Tibial artery (tissue), 4 donors: ENCODE measurements around the gene TGFBR3.

Experiments
- DNase-seq, 2 donors: peaks; one replicate each; pipeline ENCODE4 v3.0.0-alpha.2; 2019
- H3K27ac ChIP-seq, 2 donors: fragments of 200-600 bp; sonication (generic) in 1 of 2; 1 replicate in 1 of 2; 2 replicates in 1 of 2; pipeline ENCODE4 v1.5.1; 2018 to 2019; ENCODE audit warnings: mild to moderate bottlenecking in 1 of 2
- H3K27me3 ChIP-seq, 2 donors: fragments of 200-600 bp; sonication (generic) in 1 of 2; one replicate each; pipeline versions ENCODE4 v1.5.1 to v1.6.0; 2016 to 2019
- H3K36me3 ChIP-seq, 3 donors: fragments of 200-600 bp; sonication (generic) in 2 of 3; one replicate each; pipeline ENCODE4 v1.5.1; 2016 to 2019; ENCODE audit warnings: mild to moderate bottlenecking in 2 of 3
- H3K4me1 ChIP-seq, 4 donors: fragments of 200-600 bp; sonication (generic) in 2 of 4; 1 replicate in 3 of 4; 2 replicates in 1 of 4; pipeline ENCODE4 v1.5.1; 2016 to 2019
- H3K4me3 ChIP-seq, 2 donors: fragments of 200-600 bp; sonication (generic) in 1 of 2; 1 replicate in 1 of 2; 2 replicates in 1 of 2; pipeline ENCODE4 v1.5.1; 2018 to 2019; ENCODE audit warnings: mild to moderate bottlenecking in 2 of 2
- H3K9me3 ChIP-seq, 3 donors: fragments of 200-600 bp; sonication (generic) in 1 of 3; one replicate each; pipeline ENCODE4 v1.5.1; 2016 to 2019
- intact Hi-C: fragments of 100-400 bp; cut with DNase I; formaldehyde crosslinking; loops from one replicate; pipeline ENCODE4 v1.15.0; 2023; ENCODE audit warnings: low total_unique reads
- TF ChIP-seq, protein P1 (sequence below), 2 experiments: fragments of 200-600 bp in 1 of 2; fragments of 450-650 bp in 1 of 2; IDR thresholded peaks; one replicate each; pipeline ENCODE4 v1.5.1; 2017 to 2019; ENCODE audit warnings: antibody characterized with exemption in 2 of 2, mild to moderate bottlenecking in 1 of 2, moderate library complexity in 1 of 2

TGFBR3 gene

DNA sequence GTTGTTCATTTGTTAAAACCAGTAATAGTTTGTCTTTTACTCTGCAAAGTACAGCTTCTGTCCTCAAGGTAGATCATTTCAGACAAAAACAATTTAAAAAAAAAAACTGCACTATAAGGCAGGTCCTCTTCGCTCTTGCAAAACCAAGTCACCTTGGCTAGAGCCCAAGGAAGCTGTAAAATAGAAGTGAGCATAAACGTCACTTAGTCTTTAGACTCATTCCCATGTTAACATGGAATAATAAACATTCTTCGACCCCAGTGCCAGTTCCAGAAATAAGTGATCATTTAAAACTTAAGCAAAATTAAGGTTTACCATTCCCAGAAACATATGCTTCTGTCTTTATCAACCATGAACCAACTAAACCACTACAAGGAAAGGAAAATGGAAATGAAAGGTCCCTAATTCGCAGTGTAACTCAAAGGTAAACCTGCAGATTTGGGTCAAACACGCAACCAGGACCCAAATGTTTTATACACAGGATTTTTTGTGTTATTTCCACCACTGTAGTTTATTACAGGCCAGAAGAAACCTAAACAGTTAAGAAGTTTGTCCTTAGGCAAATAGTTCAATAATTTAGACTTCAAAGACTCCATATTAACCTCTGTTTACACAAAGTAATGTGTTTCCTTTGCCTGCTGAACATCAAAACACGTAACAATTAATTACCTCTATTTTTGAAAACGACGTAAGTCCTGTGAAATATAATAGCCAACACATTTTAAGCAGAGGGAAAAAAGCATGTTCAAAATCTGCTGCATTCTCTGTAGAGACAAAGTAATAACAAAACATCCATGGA lies 54.6 kb downstream of the TGFBR3 start:
- no peaks in the 10 kb centered on the region for H3K27me3 ChIP-seq
- no peaks in the 10 kb centered on the region for H3K36me3 ChIP-seq
- no peak overlapping the region for H3K4me3 ChIP-seq
- H3K4me1 ChIP-seq, result peaks cover 0 to 23% (median 10%) of the 10 kb centered on the region in 4 donors
- TF ChIP-seq, protein P1, sequence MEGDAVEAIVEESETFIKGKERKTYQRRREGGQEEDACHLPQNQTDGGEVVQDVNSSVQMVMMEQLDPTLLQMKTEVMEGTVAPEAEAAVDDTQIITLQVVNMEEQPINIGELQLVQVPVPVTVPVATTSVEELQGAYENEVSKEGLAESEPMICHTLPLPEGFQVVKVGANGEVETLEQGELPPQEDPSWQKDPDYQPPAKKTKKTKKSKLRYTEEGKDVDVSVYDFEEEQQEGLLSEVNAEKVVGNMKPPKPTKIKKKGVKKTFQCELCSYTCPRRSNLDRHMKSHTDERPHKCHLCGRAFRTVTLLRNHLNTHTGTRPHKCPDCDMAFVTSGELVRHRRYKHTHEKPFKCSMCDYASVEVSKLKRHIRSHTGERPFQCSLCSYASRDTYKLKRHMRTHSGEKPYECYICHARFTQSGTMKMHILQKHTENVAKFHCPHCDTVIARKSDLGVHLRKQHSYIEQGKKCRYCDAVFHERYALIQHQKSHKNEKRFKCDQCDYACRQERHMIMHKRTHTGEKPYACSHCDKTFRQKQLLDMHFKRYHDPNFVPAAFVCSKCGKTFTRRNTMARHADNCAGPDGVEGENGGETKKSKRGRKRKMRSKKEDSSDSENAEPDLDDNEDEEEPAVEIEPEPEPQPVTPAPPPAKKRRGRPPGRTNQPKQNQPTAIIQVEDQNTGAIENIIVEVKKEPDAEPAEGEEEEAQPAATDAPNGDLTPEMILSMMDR (IDR thresholded peaks at IDR 0.05), result no peak
- DNase-seq, result no peak
- H3K9me3 ChIP-seq, result no peaks in the 10 kb centered on the region
- intact Hi-C loops, result no loop called here
- no peak overlapping the region for H3K27ac ChIP-seq

DNA sequence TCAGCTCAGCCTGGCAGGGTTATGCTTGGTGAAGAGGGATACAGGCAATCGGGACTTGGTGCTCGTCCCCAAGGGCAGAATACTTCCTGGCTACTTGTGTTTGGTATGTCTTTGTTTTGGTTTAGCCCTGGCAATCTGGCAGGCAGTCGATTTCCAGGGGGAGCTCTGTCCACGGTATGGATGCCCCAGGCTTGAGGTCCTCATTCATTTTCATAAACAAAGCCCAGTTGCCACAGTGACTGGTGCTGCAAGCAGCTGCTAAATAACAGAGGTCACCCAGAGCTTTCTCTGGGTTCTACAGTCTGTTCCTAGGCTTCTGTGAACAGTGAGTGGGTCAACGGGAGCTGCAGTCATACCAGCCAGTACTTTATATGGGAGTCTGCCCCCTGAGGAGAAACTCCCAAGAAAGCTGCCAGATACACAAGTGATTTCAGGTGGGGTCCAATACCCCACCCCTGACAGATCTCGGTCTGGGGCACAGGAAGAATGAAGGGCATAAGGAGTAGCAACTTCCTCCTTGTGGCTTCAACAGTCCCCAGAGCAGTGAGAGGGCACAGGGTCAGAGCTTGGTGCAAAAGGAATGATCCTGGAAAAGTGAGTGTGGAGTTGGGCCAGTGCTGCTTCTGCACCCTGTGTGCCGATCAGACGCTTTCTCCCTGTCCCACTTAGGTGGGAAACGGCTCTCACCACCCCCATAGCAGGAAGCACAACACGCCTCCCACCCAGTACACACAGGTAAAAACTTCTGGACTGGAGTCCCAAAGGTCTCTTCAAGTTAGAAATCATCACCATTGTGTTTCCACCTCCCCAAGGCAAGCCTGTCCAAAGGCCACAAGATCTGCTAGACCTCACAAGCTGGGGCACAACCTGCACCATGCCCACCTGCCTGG lies 55.5 kb downstream of the TGFBR3 start:
- Histone ChIP-seq H3K36me3 (no peaks in the 10 kb centered on the region), H3K4me1 (peaks cover 0 to 23% (median 11%) of the 10 kb centered on the region in 4 donors), H3K9me3 (no peaks in the 10 kb centered on the region), H3K4me3 (no peak overlapping the region), H3K27ac (peak overlapping the region; percentile 23 to 26), H3K27me3 (no peaks in the 10 kb centered on the region)
- TF ChIP-seq, protein P1 (IDR thresholded peaks at IDR 0.05), result peak in 1 of 2 experiments; percentile 8
- intact Hi-C loops, result no loop called here
- DNase-seq, result peak; percentile 52 to 78

DNA sequence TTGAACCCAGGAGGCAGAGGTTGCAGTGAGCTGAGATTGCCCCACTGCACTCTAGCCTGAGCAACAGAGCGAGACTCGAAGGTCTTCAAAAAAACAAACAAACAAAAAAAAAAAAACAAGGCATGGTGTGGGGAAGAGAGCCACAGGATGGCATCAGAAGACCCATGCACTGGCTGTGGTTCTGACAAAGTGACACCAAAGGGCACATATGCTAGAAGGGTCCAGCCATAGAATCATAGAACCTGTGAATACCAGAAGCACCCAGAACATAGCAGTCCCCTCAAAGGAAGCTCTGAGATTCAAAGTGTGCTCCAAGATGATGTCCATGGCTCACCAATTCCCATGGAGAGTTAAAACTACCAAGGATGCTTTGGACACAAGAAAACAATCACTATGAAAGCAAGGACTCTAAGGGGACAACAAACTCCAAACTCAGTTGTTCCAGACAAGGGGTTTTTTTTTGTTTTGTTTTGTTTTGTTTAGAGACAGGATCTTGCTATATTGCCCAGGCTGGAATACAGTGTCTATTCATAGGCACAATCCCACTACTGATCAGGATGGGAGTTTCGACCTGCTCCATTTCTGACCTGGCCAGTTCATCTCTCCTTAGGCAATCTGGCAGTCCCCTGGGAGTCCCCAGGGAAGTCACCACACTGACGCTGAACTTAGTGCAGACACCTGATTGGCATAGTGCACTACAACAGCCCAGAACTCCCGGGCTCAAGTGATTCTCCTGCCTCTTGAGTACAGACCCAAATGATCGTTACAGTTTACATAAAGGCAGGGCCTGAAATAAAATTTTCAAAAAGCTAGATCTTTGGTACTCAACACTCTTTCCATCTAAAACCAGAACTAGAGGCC lies 56.4 kb downstream of the TGFBR3 start:
- TF ChIP-seq, protein P1 (IDR thresholded peaks at IDR 0.05), result no peak
- H3K27ac ChIP-seq, result peak overlapping the region; percentile 23 to 26

DNA sequence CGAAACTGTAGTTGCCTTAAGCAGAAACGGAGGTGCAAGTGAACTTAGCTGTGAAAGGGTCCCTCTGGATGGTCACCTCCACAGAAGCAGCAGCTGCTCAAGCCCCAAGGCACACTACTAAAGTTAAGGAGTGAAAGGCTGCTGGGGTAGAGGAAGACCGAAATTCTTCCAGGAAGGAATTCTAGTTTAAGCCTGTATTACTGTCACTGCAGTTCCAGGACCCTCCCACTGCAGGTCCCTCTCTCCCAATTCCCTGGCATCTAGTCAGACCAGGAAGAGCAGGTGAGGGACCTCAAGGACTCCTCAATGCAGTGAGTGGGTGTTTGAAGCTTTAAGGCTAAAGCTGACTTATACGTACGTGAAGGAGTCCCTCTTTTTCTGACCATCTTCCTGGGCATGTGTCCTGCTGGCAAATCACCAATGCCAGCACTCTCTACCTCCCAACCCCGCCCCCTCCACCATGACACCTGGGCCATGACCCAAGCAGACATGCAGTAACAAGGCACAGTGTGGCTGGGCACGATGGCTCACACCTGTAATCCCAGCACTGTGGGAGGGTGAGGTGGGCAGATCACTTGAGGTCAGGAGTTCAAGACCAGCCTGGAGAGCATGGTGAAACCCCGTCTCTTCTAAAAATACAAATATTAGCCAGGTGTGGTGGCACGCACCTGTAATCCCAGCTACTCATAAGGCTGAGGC lies 57.2 kb downstream of the TGFBR3 start:
- Histone ChIP-seq H3K4me1 (peaks cover 0 to 23% (median 11%) of the 10 kb centered on the region in 4 donors), H3K27ac (no peak overlapping the region), H3K27me3 (no peaks in the 10 kb centered on the region), H3K9me3 (no peaks in the 10 kb centered on the region), H3K36me3 (no peaks in the 10 kb centered on the region), H3K4me3 (no peak overlapping the region)
- TF ChIP-seq, protein P1 (IDR thresholded peaks at IDR 0.05), result no peak
- DNase-seq, result no peak
- intact Hi-C loops, result no loop called here

More for the DNA sequence above, 56.4 kb downstream of the TGFBR3 start:
- H3K27me3 ChIP-seq, result no peaks in the 10 kb centered on the region
- no peaks in the 10 kb centered on the region for H3K36me3 ChIP-seq
- no peaks in the 10 kb centered on the region for H3K9me3 ChIP-seq
- DNase-seq, result no peak
- no peak overlapping the region for H3K4me3 ChIP-seq
- peaks cover 0 to 23% (median 11%) of the 10 kb centered on the region in 4 donors for H3K4me1 ChIP-seq
- intact Hi-C loops, result no loop called here
